Mammary epithelial cell (primary cell): ENCODE results near the gene OS9.

ENCODE experiments used
- CTCF ChIP-seq, 2 donors: IDR thresholded peaks in 1 of 2; conservative IDR thresholded peaks in 1 of 2; 2 replicates each; pipeline ENCODE4 v1.5.1; 2011 to 2012; ENCODE audit warnings: inconsistent platforms in 2 of 2, low read length in 2 of 2, mild to moderate bottlenecking in 2 of 2, control low read depth in 1 of 2, low read depth in 1 of 2; ENCODE audit not compliant: insufficient read depth in 1 of 2; ENCODE audit errors: extremely low read depth in 1 of 2
- EZH2 ChIP-seq: IDR thresholded peaks from 2 replicates; pipeline ENCODE4 v1.6.1; 2012; ENCODE audit warnings: low read length, inconsistent platforms, borderline replicate concordance

GRCh38 chr12:57751788-57752667, 58.1 kb downstream of the OS9 start, which contains the start of gene CDK4:
- no peak for TF ChIP-seq CTCF (conservative IDR thresholded peaks at IDR 0.05 in 1 of 2, IDR thresholded peaks at IDR 0.05 in 1 of 2; ENCODE audit: extremely low read depth in 1 of 2, insufficient read depth in 1 of 2, low read depth in 1 of 2, low read length in 2 of 2)
- TF ChIP-seq EZH2, result no peak
